Fibroblast of gingiva (primary cell): Measurements from ENCODE around the gene MYO1B.

Experiments
- DNase-seq: peaks from one replicate; pipeline ENCODE4 v3.0.0-alpha.2; 2011; ENCODE audit warnings: low read depth

Gene MYO1B

DNA sequence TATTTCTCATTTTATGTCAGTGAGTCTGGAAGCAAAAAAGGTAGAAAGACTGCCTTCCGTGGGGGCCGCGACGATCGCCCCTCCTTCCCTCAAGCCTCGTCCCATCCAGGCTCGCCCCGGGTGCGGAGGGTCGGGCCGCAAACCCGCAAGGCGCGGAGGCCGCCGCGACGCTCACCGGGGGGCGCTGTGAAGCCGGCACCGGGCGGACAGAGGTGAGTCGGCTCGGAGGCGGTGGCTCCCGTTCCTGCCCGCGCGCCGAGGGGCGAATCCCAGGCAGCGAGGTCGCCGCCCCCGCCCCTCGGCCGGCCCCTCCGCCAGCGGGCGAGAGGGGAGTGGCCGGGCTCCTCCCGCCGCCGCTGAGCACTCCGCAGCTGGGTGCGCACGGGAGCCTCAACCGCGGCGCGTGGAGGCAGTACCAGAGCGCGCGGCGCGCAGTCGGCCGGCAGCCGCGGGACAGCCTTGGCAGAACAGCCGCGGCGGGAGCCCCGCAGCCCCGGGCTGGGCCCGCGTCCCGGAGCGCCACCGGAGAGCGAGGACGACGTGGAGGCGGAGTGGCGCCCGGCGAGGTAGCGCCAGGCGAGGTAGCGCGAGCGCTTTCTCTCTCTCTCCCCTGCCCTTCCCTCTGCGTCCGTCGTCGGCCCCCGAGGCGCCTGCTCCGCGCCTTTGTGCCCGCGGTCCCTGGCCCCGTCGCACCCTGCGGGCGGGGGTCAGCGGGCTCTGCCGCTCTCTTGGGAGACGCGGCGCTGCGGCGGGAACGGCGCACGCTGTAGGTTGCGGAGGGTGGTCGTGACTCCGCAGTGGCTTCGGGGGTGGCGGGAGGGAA, at the start of gene MYO1B:
TSS of gene MYO1B (plus strand) at position 359 of the 823 bp plus-strand sequence. CDS start 31,492 bp downstream, outside the sequence.
- DNase-seq: peak; percentile 77

DNA sequence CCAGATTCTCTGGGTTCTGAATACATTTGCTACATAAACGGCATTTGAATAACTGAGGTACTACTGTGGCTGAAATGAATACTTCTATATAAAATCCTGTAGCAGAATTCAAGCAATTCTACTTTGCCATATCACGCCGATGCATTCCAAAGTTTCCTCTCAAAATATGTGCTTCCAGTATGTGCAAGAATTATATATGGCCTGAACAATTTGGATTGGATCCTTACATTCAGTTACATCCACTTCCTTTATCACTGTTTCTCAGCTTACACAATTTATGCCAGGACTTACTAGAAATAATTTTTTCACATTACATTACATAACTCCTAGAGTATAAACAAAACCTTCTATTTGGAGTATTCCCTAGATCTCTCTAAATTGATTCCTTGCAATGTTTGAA, 48.1 kb upstream of the MYO1B start:
- no peak for DNase-seq

- DNase-seq: no peak
Observed at GRCh38 chr2:191198271-191198670, 46.9 kb upstream of the MYO1B start.

- no peak for DNase-seq
Observed at GRCh38 chr2:191199929-191200512, 45.2 kb upstream of the MYO1B start.

GRCh38 chr2:191200910-191201309, 44.3 kb upstream of the MYO1B start:
- no peak for DNase-seq

DNA sequence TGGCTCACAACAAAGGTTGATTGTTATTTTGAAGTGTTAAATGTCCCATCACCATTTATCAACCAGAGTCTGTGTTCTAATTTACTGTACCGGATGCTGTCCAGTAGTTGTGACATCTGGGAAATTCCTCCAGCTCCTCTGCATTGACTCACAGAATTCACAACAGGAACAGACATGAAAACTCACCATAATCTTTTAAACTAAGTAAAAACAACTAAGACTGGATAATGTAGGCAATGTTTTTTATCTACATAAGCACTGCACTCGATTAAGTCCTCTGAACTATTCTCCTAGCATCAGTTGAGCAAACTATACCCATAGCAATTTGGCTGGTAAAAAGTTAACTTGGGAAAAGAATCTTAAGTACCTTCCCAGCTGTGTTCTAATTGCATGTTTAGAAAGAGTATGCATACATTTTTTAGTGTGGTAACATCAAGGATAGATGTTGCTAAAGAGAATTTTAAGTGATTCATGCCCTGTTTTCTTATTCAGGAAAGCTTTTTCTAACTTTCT, 42.9 kb upstream of the MYO1B start:
- peak; percentile 73 for DNase-seq

- DNase-seq: peak; percentile 65
Observed at GRCh38 chr2:191202881-191203397, 42.3 kb upstream of the MYO1B start.

GRCh38 chr2:191204433-191204832, 40.8 kb upstream of the MYO1B start:
- no peak for DNase-seq

DNA sequence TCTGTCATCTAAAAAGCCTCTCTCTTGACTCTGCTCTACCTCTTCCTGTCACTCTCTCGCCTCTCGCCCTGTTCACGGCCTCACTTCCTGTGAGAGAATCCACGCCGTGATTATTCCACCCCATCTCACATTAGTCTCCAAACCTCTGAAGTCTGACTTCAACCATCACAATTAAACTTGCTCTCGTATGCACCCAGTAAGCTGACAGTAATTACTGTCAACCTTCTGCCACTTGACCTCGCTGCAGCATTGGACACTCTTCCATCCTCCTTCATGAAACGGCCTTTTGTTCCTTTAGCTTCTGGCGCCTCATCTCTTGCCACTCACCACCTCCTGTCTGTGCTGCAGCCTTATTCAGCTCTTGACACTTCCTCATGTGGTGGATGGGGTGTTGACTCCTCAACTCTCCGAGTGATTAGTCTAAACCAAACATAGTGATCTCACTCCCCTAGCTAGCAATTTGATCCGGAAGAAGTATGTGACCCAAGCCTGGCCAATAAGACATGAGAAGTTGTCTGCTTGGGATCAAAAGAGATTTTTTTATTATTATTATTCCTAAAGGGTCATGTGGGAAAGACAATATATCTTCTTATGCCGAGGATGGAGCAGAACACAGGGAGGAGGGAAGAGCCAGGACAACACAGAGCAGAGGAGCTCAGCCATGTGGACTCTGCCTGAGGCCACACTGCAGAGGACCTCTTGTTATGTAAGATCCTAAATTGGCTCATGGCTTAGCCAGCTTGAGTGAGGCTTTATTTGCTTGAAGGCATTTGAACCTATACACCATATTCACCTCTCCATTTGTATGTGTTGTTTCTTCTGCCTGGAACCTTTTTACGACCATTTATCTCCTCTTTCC, 38.4 kb upstream of the MYO1B start:
- DNase-seq: no peak

DNA sequence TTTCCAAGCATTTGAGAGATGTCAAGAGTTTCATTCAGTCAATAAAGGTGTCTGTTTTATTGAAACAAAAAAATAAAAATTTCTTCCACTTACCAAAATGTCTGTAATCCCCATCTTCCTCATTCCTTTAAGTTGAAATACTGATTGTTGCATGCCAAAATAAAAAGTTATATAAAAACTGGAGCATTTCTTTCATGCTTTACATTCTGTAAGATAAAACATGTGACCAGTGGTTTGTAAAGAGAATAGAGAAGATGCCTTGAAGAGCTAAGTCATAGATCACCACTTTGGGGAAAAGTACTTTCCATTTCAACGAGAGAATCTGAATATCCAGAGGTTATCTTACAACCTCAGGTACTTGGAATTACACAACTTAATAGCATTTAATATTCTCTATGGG, 35.9 kb upstream of the MYO1B start:
- DNase-seq: no peak

- no peak for DNase-seq
Observed at GRCh38 chr2:191212119-191212518, 33.1 kb upstream of the MYO1B start.

GRCh38 chr2:191213333-191213732, 31.9 kb upstream of the MYO1B start:
- no peak for DNase-seq

DNA sequence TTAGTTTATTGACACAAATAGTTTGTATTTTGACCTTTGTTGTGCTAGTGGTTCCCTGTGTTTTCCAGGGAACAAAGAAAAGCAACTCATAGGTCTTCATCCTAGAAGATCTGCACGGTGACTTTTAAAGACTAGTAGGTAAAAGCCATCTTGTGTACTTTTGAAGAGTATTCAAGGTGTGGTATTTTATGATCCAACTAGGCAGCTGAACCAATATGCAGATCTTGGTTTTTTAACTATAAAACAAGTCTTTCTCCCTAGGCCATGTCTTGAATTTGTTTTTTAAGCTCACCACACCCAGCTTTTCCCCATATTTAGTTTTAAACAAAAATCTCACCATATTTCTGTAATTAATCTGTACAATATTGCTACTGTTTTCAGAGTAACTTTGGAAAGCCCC, 30.0 kb upstream of the MYO1B start:
- no peak for DNase-seq

GRCh38 chr2:191215666-191216065, 29.5 kb upstream of the MYO1B start:
- DNase-seq: no peak

GRCh38 chr2:191217580-191217979, 27.6 kb upstream of the MYO1B start:
- DNase-seq: peak; percentile 24

GRCh38 chr2:191218292-191218898, 26.8 kb upstream of the MYO1B start:
- DNase-seq: peak; percentile 58

DNA sequence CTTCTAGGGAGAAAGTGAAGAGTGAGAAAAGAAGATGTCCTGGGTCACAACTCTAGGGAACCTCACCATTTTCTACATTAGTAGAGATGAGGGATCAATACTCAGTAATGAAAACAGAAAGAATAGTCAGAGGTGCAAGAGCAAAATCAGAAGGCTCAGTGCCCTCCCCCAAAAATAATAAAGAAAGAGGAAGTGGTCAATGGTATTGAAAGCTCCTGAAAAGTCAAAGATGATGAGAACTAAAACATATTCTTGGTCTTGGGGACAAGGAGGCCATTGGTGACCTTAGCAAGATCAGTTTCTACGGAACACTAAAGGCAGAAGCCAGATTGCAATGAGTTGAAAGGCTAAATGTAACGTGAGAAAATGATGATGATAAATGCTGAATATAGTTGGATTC, 24.5 kb upstream of the MYO1B start:
- DNase-seq: no peak

DNA sequence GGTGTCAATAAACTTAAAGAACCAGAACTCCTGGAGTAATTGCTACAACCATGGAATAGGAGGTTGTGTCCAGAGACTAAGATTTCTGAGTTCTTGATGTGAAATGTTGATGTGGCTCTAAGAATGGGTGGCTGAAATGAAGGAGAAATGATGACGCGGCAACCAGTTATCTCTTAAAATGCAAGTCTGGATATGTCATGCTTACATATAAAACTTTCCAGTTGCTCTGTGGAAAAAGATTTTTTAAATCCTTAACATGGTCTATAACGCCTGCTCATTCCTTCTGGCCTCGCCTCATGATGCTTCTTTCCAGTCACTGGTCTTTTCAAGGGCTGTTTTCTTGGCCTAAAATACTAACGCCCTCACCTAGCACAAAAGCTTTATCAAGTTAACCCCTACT, 23.5 kb upstream of the MYO1B start:
- DNase-seq: no peak

DNA sequence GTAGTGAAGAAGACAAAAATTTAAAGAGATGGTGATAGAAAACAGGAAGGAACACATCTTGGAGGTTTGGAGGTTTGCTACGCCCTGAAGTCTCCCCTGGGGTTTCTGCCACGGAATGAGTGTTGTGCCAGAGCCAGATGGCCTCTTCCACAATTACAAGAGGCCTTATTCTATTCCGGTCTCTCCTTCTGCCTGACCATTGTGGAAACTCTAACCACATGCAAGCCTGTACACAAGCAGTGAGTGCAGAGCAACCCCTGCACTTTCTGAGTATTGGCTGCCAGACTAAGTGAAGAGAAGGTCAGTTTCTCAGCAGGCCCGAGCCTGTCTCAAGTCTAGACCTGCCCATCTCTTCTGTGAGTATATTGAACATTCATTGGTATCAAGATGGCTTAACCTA, 22.7 kb upstream of the MYO1B start:
- peak; percentile 69 for DNase-seq

GRCh38 chr2:191222952-191223351, 22.3 kb upstream of the MYO1B start:
- DNase-seq: no peak

GRCh38 chr2:191225126-191225525, 20.1 kb upstream of the MYO1B start:
- no peak for DNase-seq

- no peak for DNase-seq
Observed at GRCh38 chr2:191225690-191226089, 19.5 kb upstream of the MYO1B start.
